ENCODE results near the gene SIRT1.

- TF ChIP-seq, protein P1, sequence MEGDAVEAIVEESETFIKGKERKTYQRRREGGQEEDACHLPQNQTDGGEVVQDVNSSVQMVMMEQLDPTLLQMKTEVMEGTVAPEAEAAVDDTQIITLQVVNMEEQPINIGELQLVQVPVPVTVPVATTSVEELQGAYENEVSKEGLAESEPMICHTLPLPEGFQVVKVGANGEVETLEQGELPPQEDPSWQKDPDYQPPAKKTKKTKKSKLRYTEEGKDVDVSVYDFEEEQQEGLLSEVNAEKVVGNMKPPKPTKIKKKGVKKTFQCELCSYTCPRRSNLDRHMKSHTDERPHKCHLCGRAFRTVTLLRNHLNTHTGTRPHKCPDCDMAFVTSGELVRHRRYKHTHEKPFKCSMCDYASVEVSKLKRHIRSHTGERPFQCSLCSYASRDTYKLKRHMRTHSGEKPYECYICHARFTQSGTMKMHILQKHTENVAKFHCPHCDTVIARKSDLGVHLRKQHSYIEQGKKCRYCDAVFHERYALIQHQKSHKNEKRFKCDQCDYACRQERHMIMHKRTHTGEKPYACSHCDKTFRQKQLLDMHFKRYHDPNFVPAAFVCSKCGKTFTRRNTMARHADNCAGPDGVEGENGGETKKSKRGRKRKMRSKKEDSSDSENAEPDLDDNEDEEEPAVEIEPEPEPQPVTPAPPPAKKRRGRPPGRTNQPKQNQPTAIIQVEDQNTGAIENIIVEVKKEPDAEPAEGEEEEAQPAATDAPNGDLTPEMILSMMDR (IDR thresholded peaks at IDR 0.05): no peak
- no peak for TF ChIP-seq EP300 (IDR thresholded peaks at IDR 0.05)
- TF ChIP-seq POLR2A (IDR thresholded peaks at IDR 0.05): no peak
- no peak for TF ChIP-seq POLR2AphosphoS5 (IDR thresholded peaks at IDR 0.05)
Observed at GRCh38 chr10:67852761-67853160, 31.7 kb upstream of the SIRT1 start.
